ENCODE measurements around the gene ABHD8.

Gene ABHD8

DNA sequence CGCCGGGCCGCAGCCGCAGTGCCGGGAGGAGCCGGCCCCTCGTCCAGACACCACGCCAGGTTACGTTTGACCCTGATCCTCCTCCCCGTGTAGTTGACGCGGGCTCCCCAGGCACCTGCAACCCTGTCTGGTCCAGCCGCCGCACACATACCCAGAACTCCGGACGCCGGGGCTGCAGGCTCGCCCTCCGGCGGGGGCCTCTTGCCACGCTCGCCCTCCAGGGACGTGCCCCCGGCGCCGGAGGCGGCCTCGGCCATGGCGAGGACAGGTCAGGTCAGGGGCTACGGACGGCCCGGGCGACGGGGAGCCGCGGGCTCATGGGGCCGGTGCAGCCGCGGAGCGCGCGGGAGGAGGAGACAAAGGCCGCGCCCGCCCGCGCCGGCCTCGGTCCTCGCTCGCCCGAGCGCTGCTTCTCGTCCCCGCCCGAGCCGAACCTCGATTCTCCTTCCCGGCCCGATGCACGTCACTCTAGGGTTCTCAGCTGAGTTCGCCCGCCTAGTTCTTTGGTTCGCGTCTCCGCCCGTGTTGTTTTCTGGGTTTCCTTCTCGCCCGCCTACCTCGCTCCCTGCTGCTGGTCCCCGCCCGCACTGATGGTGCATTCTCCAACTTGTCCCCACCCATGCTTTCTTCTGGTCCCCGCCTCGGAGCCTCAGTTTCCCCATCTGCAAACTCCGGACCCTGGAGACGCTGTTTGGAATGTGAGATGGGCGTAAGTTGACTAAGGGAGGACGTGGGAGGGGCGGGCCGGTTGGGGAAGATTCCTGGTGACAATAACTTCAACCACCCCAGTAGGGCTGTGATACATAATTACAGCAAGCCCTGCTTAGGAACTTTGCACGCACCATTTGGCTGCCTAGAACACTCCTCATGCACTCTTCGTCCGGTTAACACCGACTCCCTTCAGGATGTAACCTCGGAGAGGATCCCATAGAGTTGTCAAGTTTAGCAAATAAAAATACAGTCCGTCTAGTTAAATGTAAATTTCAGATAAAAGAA is 31.5 kb upstream of the ABHD8 start, which contains the start of gene ANO8:
TSS of gene ANO8 (minus strand) at position 442 of the 996 bp plus-strand sequence. CDS start at position 257, 185 bp downstream.
- Histone ChIP-seq H3K27me3 (replicated peaks) (no peaks in the 10 kb centered on the region), H3K4me3 (ENCODE audit: low read depth, low read length) (peak within 1 kb of the TSS; percentile 69), H3K36me3 (replicated peaks) (peaks cover 4% of the 10 kb centered on the region), H3K27ac (peak within 1 kb of the TSS; percentile 50)
- peak; percentile 99 for DNase-seq
- TF ChIP-seq, protein P1, sequence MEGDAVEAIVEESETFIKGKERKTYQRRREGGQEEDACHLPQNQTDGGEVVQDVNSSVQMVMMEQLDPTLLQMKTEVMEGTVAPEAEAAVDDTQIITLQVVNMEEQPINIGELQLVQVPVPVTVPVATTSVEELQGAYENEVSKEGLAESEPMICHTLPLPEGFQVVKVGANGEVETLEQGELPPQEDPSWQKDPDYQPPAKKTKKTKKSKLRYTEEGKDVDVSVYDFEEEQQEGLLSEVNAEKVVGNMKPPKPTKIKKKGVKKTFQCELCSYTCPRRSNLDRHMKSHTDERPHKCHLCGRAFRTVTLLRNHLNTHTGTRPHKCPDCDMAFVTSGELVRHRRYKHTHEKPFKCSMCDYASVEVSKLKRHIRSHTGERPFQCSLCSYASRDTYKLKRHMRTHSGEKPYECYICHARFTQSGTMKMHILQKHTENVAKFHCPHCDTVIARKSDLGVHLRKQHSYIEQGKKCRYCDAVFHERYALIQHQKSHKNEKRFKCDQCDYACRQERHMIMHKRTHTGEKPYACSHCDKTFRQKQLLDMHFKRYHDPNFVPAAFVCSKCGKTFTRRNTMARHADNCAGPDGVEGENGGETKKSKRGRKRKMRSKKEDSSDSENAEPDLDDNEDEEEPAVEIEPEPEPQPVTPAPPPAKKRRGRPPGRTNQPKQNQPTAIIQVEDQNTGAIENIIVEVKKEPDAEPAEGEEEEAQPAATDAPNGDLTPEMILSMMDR (IDR thresholded peaks at IDR 0.05; ENCODE audit: low read depth, low read length, missing control alignments), result no peak
- in situ Hi-C loops (cut with HindIII; ENCODE audit: low pct_ligation_motif_present, low sequenced_read_pairs), result no loop called here

DNA sequence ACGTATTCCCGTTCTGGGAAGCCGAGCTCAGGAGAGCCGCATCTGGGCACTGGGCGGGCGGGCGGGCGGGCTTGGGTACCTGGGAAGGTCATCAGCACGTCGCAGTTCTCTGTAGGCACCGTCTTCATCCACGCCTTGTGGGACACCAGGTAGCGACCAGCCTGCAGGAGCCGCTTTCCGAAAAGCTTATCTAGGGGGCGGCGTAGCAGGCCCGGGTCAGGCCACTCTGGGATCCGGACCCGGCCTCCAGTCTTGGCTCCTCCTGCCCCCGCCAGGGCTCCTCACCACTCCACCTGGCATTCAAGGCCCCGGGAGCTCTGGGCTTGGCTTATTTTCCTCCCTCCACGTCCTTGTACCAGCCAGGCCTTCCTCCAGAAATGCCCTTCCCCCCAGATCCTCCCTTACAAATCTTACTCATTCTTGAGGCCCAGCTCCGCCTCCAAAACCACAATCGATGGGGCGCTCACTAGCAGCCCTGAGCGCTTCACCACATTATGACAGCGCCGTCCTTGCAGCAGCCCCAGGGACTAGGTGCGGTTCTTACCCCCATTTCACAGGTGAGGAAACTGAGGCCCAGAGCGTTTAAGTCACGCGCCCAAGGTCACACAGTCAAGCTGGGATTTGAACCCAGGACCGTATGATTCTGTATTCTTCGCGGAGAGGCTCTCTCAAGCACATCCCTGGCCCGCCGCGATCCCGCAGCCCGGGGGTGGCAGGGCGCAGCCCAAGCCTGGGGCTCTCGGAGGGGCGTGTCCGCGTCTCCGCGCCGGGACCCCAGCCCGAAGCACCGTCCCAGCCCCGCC is 30.6 kb upstream of the ABHD8 start:
- peak overlapping the region; percentile 69 for H3K4me3 ChIP-seq (ENCODE audit: low read depth, low read length)
- DNase-seq, result peak; percentile 78
- H3K27ac ChIP-seq, result peak overlapping the region; percentile 50
- H3K27me3 ChIP-seq (replicated peaks), result no peaks in the 10 kb centered on the region
- TF ChIP-seq, protein P1 (IDR thresholded peaks at IDR 0.05; ENCODE audit: low read depth, low read length, missing control alignments), result no peak
- in situ Hi-C loops (cut with HindIII; ENCODE audit: low pct_ligation_motif_present, low sequenced_read_pairs), result no loop called here
- peaks cover 4% of the 10 kb centered on the region for H3K36me3 ChIP-seq (replicated peaks)

DNA sequence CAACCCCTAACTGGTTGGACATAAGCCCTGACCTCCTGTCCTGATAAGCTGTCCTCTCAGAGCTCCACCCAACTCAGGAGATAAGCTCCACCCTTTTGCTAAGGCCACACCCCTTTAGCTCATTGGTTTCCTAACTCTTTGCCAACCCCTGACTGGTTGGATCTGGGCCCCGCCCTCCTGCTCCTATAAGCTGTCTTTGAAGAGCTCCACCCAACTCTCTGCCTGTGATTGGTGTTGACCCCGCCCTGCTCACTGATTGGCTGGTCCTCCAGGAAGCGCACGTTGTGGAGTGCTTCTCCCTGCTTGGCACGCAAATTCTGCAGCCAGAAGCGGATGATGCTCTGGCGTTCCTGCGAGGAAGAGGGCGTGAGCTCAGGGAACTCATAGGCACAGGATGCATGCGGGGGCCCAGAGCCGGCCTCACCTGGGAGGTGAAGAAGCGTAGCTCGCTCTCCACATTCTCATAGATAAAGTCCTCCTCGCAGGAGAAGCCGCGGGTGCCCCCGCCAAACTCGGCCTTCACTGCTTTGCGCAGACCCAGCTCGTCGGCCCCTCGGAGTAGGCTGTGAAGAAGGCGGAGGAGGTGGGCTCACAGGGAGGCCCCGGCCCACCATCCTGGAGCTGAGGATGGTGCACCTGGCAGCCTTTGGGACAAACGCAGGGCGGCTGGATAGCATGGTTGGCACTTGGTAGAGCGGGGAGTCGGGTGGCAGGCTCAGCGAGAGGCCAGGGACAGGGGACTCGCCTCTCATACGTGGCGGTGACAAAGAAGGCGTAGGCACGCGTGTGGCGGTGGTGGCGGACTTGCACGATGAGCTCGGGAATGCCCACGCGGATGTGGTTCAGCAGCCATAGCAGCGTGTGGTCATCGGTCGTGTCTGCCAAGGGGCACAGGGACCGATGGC is 29.7 kb upstream of the ABHD8 start:
- in situ Hi-C loops (cut with HindIII; ENCODE audit: low pct_ligation_motif_present, low sequenced_read_pairs), result no loop called here
- Histone ChIP-seq H3K27me3 (replicated peaks) (no peaks in the 10 kb centered on the region), H3K36me3 (replicated peaks) (peaks cover 4% of the 10 kb centered on the region), H3K4me3 (ENCODE audit: low read depth, low read length) (no peak overlapping the region), H3K27ac (no peak overlapping the region)
- TF ChIP-seq, protein P1 (IDR thresholded peaks at IDR 0.05; ENCODE audit: low read depth, low read length, missing control alignments), result no peak
- no peak for DNase-seq

- no peak overlapping the region for H3K27ac ChIP-seq
- in situ Hi-C loops (cut with HindIII; ENCODE audit: low pct_ligation_motif_present, low sequenced_read_pairs), result no loop called here
- TF ChIP-seq, protein P1 (IDR thresholded peaks at IDR 0.05; ENCODE audit: low read depth, low read length, missing control alignments), result no peak
- H3K4me3 ChIP-seq (ENCODE audit: low read depth, low read length), result no peak overlapping the region
- H3K36me3 ChIP-seq (replicated peaks), result peaks cover 4% of the 10 kb centered on the region
- no peak for DNase-seq
- no peaks in the 10 kb centered on the region for H3K27me3 ChIP-seq (replicated peaks)
Measured at GRCh38 chr19:17332360-17332676, 29.1 kb upstream of the ABHD8 start.

- in situ Hi-C loops (cut with HindIII; ENCODE audit: low pct_ligation_motif_present, low sequenced_read_pairs), result no loop called here
- Histone ChIP-seq H3K36me3 (replicated peaks) (peaks cover 4% of the 10 kb centered on the region), H3K27me3 (replicated peaks) (no peaks in the 10 kb centered on the region), H3K27ac (no peak overlapping the region), H3K4me3 (ENCODE audit: low read depth, low read length) (no peak overlapping the region)
- TF ChIP-seq, protein P1 (IDR thresholded peaks at IDR 0.05; ENCODE audit: low read depth, low read length, missing control alignments), result no peak
- no peak for DNase-seq
Measured at GRCh38 chr19:17331045-17331558, 27.9 kb upstream of the ABHD8 start.
